Measurements from ENCODE around the gene PLPPR5.

GRCh38 chr1:98932184-98932583 lies 72.5 kb downstream of the PLPPR5 start:
- TF ChIP-seq CTCF (IDR thresholded peaks at IDR 0.05 in 8 of 11, conservative IDR thresholded peaks at IDR 0.05 in 3 of 11) (no peak), POLR2A (IDR thresholded peaks at IDR 0.05) (no peak), POLR2AphosphoS5 (IDR thresholded peaks at IDR 0.05) (no peak)
